ENCODE measurements around the gene XRCC3.

The XRCC3 gene
- 1.7 to 21.2 (median 13.5) reads per million in 18 experiments for total RNA-seq

DNA sequence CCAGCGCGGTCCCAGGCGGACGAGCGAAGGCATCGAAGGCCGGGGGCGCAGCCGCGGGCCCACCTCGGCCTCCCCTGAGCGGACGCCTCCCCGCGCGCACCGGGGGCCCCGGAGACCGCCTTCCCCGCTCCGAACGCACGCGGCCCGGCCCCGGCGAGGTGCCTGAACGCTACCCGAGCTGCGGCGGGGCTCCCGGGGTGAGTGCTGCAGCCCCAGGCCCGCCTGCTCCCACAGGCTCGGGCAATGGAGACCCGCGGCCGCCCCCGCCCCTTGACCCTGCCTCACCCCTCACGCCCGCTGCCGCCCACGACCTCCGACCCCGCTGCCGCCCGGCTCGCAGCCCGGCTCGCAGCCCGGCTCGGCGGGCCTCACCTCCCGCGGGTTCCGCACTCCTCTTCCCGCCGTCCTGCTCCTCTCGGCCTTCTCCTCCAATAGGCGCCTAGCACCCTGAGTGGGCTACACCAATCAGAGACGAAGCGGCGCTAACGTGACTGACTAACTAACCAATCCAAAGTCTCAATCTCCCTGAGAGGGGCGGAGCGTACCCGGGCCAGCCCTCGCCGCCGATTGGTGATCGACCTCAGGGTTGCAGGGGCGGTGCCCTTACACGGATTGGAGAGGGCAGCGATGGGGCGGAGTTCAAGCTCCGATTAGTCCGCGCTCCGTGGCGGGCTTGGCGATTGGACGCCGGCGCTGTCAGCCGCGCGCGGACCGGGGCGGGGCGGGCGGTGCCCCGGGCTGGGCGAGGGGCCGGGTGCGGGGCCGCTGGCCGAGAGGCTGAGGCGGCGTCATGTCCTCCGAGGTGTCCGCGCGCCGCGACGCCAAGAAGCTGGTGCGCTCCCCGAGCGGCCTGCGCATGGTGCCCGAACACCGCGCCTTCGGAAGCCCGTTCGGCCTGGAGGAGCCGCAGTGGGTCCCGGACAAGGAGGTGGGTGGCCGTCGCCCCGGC lies at the start of gene XRCC3, which contains the start of gene ZFYVE21:
Gene XRCC3 (minus strand): TSS at position 400 of the 949 bp plus-strand sequence. CDS start 4,364 bp downstream, outside the sequence.
Gene ZFYVE21 (plus strand): TSS at position 759 of the 949 bp plus-strand sequence. CDS start 32 bp downstream, at position 791.
- peak; percentile 100 for DNase-seq

DNA sequence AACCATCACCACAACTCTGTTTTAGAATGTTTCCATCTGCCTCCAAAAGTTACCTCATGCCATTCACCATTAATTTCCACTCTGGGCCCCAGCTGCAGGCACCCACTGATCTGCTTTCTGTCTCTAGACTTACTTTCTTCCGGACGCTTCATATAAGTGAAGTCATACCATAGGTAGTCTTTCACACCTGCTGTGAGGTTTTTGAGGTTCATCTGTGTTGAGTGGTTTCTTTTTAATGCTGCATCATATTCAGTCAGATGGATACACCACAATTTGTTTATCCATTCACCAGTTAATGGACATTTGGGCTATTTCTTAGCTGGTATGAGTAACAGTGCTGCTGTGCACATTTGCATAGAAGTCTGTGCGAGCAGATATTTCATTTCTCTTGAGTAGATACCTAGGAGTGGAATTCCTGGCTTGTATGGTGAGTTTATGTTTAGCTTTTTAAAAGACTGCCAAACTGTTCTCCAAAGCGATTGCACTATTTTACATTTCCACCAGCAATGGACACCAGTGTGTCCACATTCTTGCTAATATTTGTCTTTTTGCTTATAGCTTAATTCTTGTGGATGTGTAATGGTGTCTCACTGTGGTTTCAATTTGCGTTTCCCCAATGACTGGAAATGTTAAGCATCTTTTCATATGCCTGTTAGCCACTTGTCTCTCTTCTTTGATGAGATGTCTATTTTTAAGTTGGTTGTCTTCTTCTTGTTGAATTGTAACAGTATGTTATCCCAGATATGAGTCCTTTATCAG lies 48.7 kb upstream of the XRCC3 start:
- no peak for DNase-seq

DNA sequence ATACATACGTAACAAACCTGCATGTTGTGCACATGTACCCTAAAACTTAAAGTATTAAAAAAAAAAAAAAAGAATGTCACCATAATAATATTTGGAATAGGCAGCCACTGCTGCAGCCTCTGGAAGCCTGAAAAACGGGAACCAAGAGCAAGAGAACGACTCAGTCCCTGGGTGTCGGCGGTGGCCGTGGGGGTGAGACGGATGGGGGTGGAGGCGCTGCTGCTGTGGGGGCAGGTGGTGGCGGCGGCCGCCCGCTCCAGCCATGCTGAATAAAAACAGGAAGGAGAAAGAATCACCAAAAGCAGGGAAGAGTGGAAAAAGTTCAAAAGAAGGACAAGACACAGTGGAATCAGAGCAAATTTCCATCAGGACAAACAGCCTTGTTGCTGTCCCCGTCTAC lies 47.3 kb upstream of the XRCC3 start:
- DNase-seq: peak; percentile 28 to 66

DNA sequence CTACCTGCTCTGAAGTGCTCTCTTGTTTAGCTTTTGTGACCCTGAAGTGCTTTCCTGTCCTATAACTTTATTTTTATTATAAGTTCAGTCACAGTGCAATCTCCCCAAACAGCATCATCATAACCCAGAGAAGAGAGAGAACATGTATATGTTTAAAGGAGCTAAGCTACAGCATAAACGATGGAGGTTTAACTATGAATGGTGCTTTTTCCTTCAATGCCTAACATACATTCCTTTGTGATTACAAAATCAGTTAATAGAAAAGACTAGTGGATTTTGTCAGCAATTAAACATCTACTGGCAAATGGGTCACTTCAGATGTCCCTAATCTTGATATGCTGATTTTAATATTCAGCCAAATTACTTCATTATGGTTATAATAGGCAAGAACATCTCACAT lies 46.8 kb upstream of the XRCC3 start:
- no peak for DNase-seq

DNA sequence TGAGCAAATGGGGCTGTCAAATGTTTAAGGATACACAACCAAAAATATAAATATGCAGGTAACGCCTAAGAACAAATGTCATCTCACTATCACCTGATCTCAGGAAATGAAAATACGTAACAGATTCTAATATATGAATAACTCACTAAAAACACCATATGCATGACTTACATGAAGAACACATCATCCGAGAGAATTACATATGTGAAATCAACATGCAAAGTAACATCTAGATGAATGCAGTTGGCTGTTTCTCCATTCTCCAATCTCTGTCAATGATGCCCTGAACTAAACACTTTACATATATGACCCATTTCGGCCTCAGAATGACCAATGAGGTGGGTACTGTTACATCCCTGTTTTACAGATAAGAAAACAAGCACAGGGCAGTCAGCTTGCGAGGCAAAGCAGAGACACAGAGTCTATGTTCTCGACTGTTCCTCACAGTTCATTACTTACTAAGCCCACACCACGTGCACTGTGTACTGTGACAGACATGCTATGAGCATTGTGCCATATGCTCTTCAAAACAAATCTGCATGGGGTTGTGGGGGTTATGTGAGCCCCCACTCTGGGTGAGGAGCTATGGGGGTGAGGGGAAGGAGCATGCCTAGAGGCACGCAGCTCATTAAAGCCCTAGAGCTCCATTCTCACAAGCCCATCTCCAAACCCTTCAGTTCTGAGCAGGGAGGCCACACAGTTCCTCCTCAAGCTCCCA lies 43.0 kb upstream of the XRCC3 start:
- DNase-seq: no peak

DNA sequence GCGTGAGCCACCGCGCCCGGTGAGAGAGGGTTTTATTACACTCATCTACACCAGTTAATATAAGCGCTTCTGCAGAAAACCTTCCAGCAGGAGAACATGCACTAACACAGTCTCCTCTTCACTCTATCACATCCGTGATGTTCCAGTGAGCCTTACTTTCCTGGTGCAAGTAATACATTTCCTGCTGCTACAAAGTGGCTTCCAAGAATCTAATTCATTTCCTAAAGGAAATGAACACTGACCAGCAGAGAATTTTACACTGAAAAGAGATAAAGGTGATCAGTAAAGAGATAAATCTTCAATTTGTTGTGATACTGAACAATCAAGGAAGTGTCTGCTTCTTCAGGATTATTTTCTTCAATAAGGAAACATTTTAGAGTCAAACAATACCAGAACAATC lies 39.8 kb upstream of the XRCC3 start:
- no peak for DNase-seq

DNA sequence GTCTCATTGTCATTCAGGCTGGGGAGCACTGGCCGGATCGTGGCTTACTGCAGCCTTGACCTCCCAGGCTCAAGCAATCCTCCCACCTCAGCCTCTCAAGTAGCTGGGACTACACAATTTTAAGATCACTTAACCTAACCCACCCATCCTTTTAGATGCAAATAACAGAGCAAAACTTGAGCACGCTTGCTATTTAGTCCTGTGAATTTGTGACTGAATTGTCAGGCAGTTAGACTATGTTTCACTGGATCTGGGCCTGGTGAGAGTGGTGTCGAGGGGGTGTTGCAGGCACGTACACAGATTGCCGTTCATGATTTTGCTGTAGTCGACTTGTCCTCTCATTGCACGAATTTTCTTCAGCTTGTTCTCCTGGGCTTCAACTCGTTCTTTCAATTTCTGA lies 38.5 kb upstream of the XRCC3 start:
- DNase-seq: no peak

DNA sequence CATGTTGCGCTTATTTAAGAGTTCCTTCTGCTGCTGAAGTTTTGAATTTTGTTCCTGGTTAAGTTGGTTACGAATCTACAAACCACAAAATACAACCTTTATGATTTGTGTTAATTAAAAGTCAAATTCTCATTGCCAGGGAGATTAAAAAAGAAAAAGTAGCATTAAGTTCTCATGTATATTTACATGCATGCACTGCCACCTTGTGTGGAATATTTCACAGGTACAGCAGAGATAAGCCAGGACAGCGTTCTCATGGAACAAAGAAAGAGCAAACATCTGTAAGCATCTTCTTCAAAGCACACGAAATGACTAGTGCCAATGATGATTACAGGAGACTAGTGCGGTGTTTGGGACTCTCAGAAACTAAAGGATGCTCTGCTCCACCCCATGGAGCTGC lies 34.6 kb upstream of the XRCC3 start:
- DNase-seq: no peak

DNA sequence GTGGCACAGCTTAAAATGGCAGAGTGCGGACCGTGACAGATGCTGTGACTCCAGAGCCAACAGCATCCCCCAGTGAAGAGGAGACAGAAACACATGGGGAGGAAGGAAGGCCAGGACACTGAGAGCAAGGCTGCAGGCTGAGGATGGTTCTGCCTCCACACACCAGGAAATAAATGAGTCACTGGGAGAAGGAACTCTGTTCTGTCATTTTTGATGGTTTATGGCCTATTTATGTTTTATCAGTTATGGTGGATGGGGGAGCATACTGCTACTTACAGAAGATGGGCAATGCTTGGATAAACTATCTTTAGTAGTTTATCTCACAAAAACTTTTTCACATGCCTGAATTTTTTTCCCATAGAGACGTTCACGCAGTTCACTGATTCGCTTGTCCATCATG lies 34.2 kb upstream of the XRCC3 start:
- DNase-seq: no peak

DNA sequence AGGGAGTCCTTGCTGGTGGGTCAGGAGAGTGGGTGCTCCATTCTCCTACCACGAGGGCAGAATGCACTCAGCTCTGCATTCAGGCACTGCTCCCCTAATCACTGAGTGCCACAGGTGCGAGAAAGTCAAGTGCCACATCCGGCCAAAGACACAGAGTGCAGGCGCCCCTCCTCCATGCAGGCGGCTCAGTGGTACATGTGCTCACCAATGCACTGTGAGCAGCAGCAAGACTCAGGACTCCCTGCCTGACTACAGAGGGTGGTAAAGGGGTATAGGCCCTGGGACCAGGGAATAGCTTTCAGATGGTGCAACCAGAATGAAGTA lies 33.2 kb upstream of the XRCC3 start:
- no peak for DNase-seq

DNA sequence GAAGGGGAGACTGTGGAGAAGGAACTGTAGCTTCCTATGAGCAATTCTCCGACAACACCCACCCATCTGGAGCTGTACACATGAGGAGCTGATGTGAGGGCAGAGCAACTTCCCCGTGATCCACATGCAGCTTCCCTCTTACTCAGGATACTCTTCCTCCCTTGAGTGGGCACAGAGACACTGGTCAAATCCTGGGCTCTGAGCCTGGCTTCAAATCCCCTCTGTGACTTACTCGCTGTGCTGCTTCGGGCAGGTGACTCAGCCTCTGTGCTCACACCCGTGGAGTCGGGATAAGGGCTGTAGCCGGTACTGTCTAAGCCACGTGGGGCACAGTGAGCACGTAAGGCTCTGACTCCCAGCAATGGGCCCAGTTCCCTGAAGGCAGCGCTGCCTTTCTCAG lies 31.4 kb upstream of the XRCC3 start:
- DNase-seq: peak; percentile 86 to 95

DNA sequence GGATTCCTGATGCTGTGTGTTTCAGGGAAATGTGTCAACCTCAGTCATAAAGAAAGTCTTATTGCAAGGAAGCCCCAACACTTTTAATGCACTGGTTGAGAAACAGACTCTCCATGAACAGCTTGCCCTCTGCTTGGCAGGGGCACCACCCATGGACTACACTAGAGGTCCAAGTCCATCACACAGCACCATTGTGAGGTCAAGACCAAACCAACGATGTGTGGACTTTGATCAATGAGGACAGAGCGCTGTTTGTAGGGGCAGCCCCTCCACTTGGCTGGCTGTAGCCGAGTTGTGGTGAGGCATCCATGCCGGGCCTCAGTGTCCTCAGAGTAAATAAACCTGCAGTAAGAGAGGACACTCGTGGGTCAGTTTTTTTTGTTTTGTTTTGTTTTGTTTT lies 30.2 kb upstream of the XRCC3 start:
- no peak for DNase-seq

DNA sequence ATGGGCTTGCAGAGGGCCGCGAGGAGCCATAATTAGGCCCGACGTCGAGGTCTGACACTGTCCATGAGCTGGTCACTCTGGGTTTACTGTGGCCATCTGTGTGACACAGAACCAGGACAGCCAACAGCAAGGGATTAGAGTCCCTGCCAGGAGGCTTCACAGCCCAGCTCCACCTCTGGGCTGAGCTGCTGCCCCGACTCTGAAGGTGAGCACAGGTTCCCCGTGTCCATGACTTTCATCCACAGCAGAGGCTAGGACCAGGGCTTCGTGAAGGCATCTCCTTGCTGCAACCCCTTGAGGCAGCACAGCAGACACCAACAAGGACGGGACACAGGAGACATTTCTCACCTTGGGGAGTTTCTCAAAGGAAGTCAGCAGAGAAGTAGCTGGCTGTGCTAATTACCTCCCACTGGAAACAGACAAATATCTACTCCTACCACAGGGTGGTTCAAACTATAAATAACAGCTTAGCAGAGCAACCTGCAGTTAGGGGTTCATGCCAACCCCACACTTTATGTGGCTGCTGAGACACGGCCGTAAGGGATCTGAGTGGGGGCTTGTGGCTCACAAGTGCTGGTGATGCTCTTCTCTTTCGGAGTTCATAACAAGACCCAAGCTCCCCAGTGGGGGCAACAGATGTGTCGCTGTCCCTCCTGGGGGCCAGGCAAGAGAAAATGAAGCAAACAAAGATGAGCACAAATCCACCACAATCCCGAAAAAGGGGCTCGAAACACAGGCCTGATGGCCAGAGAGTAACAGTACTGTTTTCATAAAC lies 29.6 kb upstream of the XRCC3 start:
- no peak for DNase-seq

DNA sequence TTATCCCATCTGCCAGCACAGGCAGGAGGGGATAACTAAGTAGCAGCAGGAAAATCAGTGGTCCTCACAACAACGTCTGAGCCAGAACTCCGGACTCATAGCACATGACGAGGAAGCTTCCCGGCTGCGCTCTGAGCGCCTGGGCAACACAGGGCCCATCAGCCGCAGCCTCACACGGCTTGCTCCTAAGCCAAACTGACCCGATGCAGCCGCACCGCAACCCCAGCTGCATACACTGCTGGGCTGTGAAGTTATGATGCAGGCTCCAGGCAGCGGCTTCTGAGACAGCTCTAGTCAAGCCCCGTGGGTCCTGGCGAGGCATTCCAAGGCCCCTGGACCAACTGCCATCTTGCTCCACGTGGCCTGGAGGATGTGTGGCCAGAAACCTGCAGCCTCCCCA lies 28.4 kb upstream of the XRCC3 start:
- DNase-seq: no peak

DNA sequence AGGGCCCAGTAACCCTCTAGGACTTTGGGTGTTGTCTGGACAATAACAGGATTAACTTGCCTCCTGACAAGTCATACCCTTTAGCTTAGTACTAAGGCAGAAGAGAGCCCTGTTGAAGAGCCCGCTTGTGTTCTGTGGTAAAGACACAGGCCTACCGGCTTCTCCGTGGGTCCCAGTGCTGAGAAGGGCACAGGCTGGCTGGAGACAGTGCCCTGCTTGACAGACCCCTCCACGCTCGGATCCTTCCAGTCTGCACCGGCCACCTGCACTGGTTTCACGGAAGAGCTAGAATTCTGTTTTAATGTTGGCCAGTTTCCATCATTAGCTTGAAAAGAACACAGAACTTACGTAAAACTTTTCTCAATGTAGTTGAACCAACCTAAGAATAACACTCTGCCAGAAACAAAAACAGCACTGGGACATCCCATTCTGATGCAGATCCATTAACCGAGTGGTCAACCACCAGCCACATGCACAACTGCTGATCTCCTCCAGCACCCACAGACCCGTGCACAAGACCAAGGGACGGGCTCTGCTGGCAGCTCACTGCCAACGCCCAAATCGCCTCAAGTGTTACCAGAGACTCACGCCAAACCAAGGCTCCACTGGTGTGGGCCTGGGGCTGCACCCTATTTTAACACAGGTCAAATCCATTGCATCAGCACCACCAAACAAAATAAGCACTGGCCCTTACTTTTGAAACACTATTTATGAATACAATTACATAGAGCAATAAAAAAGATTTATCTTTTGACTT lies 27.4 kb upstream of the XRCC3 start:
- DNase-seq: no peak

DNA sequence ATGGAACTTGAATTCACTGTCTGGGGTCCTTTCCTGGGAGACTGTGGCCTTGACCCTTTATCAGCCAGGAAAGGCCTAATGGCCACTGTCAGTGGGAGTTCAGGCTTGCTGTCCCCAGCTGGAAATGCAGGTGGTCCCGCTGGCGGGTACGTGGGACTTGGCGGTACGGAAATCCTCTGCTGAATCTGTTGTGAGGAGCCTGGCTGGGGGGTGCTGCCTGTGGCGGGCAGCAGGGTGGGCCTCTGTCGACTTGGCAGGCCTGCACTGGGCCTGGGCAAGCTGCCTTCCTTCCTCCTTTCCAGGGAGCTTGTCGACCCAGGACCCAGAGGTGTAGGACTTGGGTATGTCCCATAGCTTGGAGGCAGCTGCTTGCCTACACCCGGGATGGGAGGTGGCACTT lies 26.6 kb upstream of the XRCC3 start:
- DNase-seq: no peak

DNA sequence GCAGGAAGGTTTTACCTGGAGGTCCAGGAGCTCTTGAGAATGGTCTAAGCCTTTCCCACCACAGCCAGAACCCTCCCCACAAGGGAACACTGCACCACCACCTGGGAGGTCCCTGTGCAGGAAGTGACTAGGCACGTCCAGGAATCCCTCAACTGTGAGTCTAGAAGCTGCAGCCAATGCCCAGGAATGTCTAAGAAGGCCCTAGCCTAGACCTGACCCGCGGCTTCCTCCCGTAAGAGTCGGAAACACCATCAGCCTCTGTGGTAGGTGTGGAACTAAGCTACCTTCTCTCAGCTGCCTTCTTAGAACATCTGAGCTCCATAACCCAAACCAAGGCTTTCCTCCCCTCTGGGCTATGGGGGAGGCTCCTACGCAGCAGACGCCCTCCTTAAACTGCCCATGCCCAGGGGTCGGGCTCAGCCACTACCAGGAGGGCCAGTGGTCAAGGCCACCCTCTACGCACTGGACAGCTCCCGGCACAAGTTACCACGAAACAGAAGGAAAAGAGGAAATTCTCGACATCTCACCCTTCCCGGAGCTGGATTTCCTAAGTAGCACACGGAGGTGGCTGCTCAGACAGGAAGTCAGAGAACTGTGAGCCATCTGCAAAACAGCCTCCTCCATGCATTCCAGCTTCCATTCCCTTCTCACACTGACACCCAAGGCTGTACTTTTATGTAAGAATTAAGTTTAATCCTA lies 25.9 kb upstream of the XRCC3 start:
- peak; percentile 40 to 71 for DNase-seq

DNA sequence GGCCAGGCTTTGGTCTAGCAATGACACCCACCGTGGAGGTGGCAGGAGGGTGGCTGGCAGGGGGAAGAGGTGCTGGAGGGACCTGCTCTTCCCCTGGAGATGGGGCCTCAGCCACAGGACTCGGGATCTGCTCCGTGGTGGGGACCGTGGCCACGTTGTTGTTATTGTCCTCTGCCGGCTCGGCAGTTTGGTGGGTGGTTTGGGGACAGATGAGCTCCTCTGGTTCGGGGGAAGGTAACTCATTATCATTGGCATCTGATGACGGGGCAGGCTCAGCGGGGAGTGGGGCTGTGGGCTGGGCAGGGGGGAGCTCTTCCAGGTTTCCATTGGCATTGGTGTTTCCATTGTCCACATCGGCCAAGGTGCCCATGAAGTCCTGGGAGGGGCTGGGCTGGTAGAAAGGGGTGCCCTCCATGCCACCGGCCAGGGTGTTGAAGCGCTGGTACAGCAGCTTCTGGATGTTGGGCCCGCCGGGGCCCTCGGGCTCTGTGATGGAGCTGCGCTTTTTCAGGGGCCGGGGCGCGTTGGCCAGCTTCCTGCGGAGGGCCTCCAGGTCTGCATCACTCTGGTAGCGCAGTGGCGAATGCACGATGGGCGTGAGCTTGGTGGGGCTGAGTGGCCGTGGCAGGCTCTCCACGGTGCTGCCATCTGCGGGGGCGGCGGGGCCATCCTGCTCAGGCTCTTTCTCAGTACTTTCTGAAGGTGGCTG lies 24.7 kb upstream of the XRCC3 start:
- DNase-seq: no peak

DNA sequence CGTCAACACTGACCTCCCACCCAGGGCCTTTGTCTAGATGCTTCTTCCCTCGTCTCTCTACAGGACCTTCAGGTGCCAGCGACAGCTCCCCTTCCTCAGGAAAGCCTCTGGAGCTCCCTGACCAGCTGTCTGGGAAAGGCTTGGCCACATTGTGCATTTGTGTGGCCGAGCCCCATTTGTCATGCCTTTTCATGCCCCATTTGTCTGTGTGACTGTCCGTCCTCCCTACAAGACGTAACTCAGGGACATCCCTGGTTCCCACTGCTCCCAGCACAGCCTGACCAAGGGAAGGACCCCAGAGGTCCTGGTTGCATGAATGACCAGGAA lies 24.2 kb upstream of the XRCC3 start:
- no peak for DNase-seq

DNA sequence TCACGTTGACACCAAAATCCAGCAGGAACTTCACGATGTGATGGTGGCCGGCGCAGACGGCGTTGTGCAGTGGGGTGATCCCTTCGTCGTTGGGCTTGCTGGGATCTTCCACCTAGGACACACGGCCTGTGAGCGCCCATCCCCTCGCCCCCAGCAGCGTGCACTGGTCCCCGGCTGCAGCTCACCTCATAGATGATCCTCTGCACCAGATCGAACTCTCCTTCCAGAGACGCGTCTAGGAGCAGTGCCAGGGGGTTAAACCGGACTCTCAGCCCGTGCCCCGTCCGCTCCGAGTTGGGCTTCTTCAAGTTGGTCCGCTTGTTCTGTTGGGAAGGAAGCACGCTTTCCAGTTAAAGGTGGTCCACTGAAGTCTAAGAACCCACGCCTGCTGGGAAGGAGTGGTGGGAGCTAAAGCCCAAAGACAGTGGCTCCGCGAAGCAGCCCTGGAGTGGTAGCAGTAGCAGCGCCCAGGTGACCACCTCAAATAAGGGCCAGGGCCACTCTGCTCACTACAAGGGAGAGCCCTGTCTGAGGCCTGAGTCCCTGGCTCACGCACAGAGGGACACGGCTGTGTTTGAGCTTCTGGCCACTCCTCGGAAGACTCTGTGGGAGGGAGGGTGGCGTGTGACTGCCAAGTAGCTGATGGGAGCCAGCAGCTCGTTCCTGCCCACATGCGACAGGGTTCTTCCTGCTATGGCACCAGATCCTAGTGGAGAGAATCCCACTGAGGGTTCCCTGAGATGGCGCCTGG lies 23.6 kb upstream of the XRCC3 start:
- DNase-seq: peak; percentile 10 to 35
